IMR-90 (cell line): ENCODE measurements around the gene KCNQ5. TPM values are rescaled to one million over a fixed set of nuclear protein-coding genes. Genes with fewer than 3 reads are reported as not detected.

Experiments used
- ATAC-seq: fragments of 200-7000 bp; cut with Tn5 transposase; 2 replicates; pipeline ENCODE4 v1.9.1; 2020; ENCODE audit warnings: low read depth, mild to moderate bottlenecking, moderate library complexity
- BruUV-seq: library from RNA; stranded (reverse); fragments of 400-500 nt; replicated peaks from 2 replicates; lab custom pipeline; 2021; lab: Mats Ljungman, UMichigan
- CTCF ChIA-PET: fragments of 300-600 bp; formaldehyde crosslinking; extraction: SDS; loops from one replicate; lab custom pipeline; 2021; ENCODE audit warnings: antibody characterized with exemption; lab: Yijun Ruan, JAX
- POLR2A ChIA-PET: fragments of 300-600 bp; sonication (Branson Sonifier 250); formaldehyde crosslinking; loops from one replicate; lab custom pipeline; 2022; ENCODE audit warnings: antibody characterized with exemption; ENCODE audit not compliant: unreplicated experiment; lab: Charles Lee
- DNase-seq: peaks from one replicate; pipeline ENCODE4 v3.0.0; 2013
- H2AFZ ChIP-seq: replicated peaks from 2 replicates; pipeline ENCODE3; 2013; ENCODE audit warnings: low read length, mild to moderate bottlenecking; ENCODE audit not compliant: poor library complexity
- H2AK5ac ChIP-seq: 2 replicates; pipeline ENCODE4 v1.6.1; 2013; ENCODE audit warnings: low read depth, low read length, inconsistent platforms
- H2AK9ac ChIP-seq: replicated peaks from 2 replicates; pipeline ENCODE3; 2013; ENCODE audit warnings: mild to moderate bottlenecking, low read depth, low read length, moderate library complexity; ENCODE audit not compliant: poor library complexity
- H2BK120ac ChIP-seq: 2 replicates; pipeline ENCODE4 v1.6.1; 2013; ENCODE audit warnings: low read depth, low read length, inconsistent platforms
- H2BK15ac ChIP-seq: 3 replicates; pipeline ENCODE4 v1.6.1; 2013; ENCODE audit warnings: low read depth, low read length, inconsistent platforms
- H2BK20ac ChIP-seq: 2 replicates; pipeline ENCODE4 v1.6.1; 2013; ENCODE audit warnings: low read depth, mild to moderate bottlenecking, inconsistent platforms, low read length, moderate library complexity
- H2BK5ac ChIP-seq: 2 replicates; pipeline ENCODE4 v1.6.1; 2013; ENCODE audit warnings: mild to moderate bottlenecking, low read depth, low read length, inconsistent platforms; ENCODE audit not compliant: poor library complexity, severe bottlenecking
- H3K14ac ChIP-seq: replicated peaks from 2 replicates; pipeline ENCODE4 v1.6.1; 2013; ENCODE audit warnings: low read depth, low read length, inconsistent platforms
- H3K18ac ChIP-seq: 2 replicates; pipeline ENCODE4 v1.6.1; 2013; ENCODE audit warnings: low read depth, low read length, control low read depth
- H3K23ac ChIP-seq: 2 replicates; pipeline ENCODE4 v1.6.1; 2013; ENCODE audit warnings: low read depth, low read length, inconsistent platforms
- H3K27ac ChIP-seq: 2 replicates; pipeline ENCODE4 v1.5.1; 2013; ENCODE audit warnings: mild to moderate bottlenecking, control low read depth, low read length; ENCODE audit not compliant: insufficient read depth
- H3K27me3 ChIP-seq: 2 replicates; pipeline ENCODE4 v1.6.1; 2013; ENCODE audit warnings: low read length; ENCODE audit not compliant: control insufficient read depth, insufficient read depth
- H3K36me3 ChIP-seq: 2 replicates; pipeline ENCODE4 v1.6.1; 2013; ENCODE audit warnings: low read length, mixed read lengths; ENCODE audit not compliant: control insufficient read depth, insufficient read depth
- H3K4ac ChIP-seq: 2 replicates; pipeline ENCODE4 v1.6.1; 2013; ENCODE audit warnings: low read depth, low read length, inconsistent platforms
- H3K4me1 ChIP-seq: 2 replicates; pipeline ENCODE4 v1.6.1; 2013; ENCODE audit warnings: low read length, mixed read lengths; ENCODE audit not compliant: control insufficient read depth, insufficient read depth
- H3K4me2 ChIP-seq: 2 replicates; pipeline ENCODE4 v1.6.1; 2013; ENCODE audit warnings: low read depth, mild to moderate bottlenecking, control low read depth, low read length, moderate library complexity
- H3K4me3 ChIP-seq: 2 replicates; pipeline ENCODE4 v1.5.1; 2013; ENCODE audit warnings: low read depth, mild to moderate bottlenecking, control low read depth, low read length, moderate library complexity; ENCODE audit not compliant: insufficient read depth
- H3K56ac ChIP-seq: 2 replicates; pipeline ENCODE4 v1.6.1; 2013; ENCODE audit warnings: low read length, inconsistent platforms; ENCODE audit not compliant: insufficient read depth; ENCODE audit errors: extremely low read depth
- H3K79me1 ChIP-seq, 2 experiments: 2 replicates each; pipeline ENCODE4 v1.6.1; 2013; ENCODE audit warnings: low read length in 2 of 2, inconsistent platforms in 1 of 2, low read depth in 1 of 2
- H3K9ac ChIP-seq: 2 replicates; pipeline ENCODE4 v1.6.1; 2013; ENCODE audit warnings: low read depth, low read length, control low read depth
- H3K9me1 ChIP-seq: 2 replicates; pipeline ENCODE4 v1.6.1; 2013; ENCODE audit warnings: low read length, inconsistent platforms; ENCODE audit not compliant: insufficient read depth
- H3K9me3 ChIP-seq: 2 replicates; pipeline ENCODE4 v1.6.1; 2013; ENCODE audit warnings: low read length; ENCODE audit not compliant: control insufficient read depth, insufficient read depth
- H4K20me1 ChIP-seq: 2 replicates; pipeline ENCODE4 v1.6.1; 2013; ENCODE audit warnings: low read length, inconsistent platforms; ENCODE audit not compliant: insufficient read depth
- H4K5ac ChIP-seq: 2 replicates; pipeline ENCODE4 v1.6.1; 2013; ENCODE audit warnings: mild to moderate bottlenecking, low read depth, low read length, control low read depth
- H4K8ac ChIP-seq, 2 experiments: 2 replicates each; pipeline ENCODE4 v1.6.1; 2013; ENCODE audit warnings: low read depth in 2 of 2, low read length in 2 of 2, control low read depth in 1 of 2, inconsistent platforms in 1 of 2
- H4K91ac ChIP-seq: 2 replicates; pipeline ENCODE4 v1.6.1; 2013; ENCODE audit warnings: low read depth, low read length, inconsistent platforms; ENCODE audit not compliant: insufficient read depth
- BHLHE40 ChIP-seq: fragments of 150-350 bp; IDR thresholded peaks from 2 replicates; pipeline ENCODE4 v1.6.1; 2016; ENCODE audit warnings: mild to moderate bottlenecking, low read depth, low read length
- CEBPB ChIP-seq: IDR thresholded peaks from 2 replicates; pipeline ENCODE4 v1.6.1; 2012; ENCODE audit warnings: low read depth, low read length, improper control_type of control experiment
- CHD1 ChIP-seq: IDR thresholded peaks from 2 replicates; pipeline ENCODE4 v1.6.1; 2012; ENCODE audit warnings: low read depth, low read length, improper control_type of control experiment
- FOS ChIP-seq: fragments of 150-350 bp; IDR thresholded peaks from 2 replicates; pipeline ENCODE4 v1.6.1; 2016; ENCODE audit warnings: low read depth, low read length
- MAFK ChIP-seq: IDR thresholded peaks from 2 replicates; pipeline ENCODE4 v1.6.1; 2012; ENCODE audit warnings: low read depth, low read length, improper control_type of control experiment
- MAZ ChIP-seq: IDR thresholded peaks from 2 replicates; pipeline ENCODE4 v1.6.1; 2012; ENCODE audit warnings: low read depth, mild to moderate bottlenecking, low read length, improper control_type of control experiment, moderate library complexity, borderline replicate concordance
- MXI1 ChIP-seq: IDR thresholded peaks from 2 replicates; pipeline ENCODE4 v1.6.1; 2012; ENCODE audit warnings: low read depth, mild to moderate bottlenecking, low read length, moderate library complexity, borderline replicate concordance
- NFE2L2 ChIP-seq: fragments of 150-350 bp; IDR thresholded peaks from 2 replicates; pipeline ENCODE4 v1.6.1; 2016; ENCODE audit warnings: low read depth, mild to moderate bottlenecking, low read length
- POLR2A ChIP-seq: IDR thresholded peaks from 2 replicates; pipeline ENCODE4 v1.6.1; 2012; ENCODE audit warnings: mild to moderate bottlenecking, low read depth, low read length
- RAD21 ChIP-seq: IDR thresholded peaks from 2 replicates; pipeline ENCODE4 v1.6.1; 2012; ENCODE audit warnings: low read length, improper control_type of control experiment
- RCOR1 ChIP-seq: IDR thresholded peaks from 2 replicates; pipeline ENCODE4 v1.6.1; 2012; ENCODE audit warnings: mild to moderate bottlenecking, low read length, improper control_type of control experiment; ENCODE audit not compliant: insufficient replicate concordance
- RFX5 ChIP-seq: IDR thresholded peaks from 2 replicates; pipeline ENCODE4 v1.8.0; 2012; ENCODE audit warnings: low read depth, mild to moderate bottlenecking, low read length, moderate library complexity
- SMC3 ChIP-seq: fragments of 150-350 bp; IDR thresholded peaks from 2 replicates; pipeline ENCODE4 v1.6.1; 2016; ENCODE audit warnings: low read depth, mild to moderate bottlenecking, antibody characterized with exemption, low read length, moderate library complexity
- WGBS, 2 experiments: methylation state at CpG; one replicate each; pipeline versions ENCODE4 v1.1.5 to v1.1.7; 2013; ENCODE audit warnings: missing lambda C conversion rate in 2 of 2; ENCODE audit not compliant: insufficient read length in 1 of 2; ENCODE audit errors: extremely low coverage in 2 of 2; 5-methylcytosine and 5-hydroxymethylcytosine counted together
- dilution Hi-C: fragments of 300-500 bp; cut with HindIII; formaldehyde crosslinking; loops from one replicate; pipeline ENCODE4 v1.14.3; 2018; ENCODE audit warnings: low sequenced_read_pairs; ENCODE audit not compliant: unreplicated experiment
- in situ Hi-C: fragments of 300-500 bp; cut with MboI; formaldehyde crosslinking; loops from 3 replicates; pipeline ENCODE4 v1.14.3; 2019; ENCODE audit warnings: low sequenced_read_pairs, inconsistent platforms, mixed read lengths
- intact Hi-C: fragments of 100-400 bp; cut with micrococcal nuclease; formaldehyde crosslinking; loops from 2 replicates; pipeline ENCODE4 v1.10.0; 2022
- polyA plus RNA-seq, 3 experiments: library from polyadenylated mRNA; depleted of rRNA; stranded (reverse); fragments of >200 nt; gene quantifications; 2 replicates each; pipeline ENCODE4 v1.2.3, GENCODE V29; 2012; ENCODE audit warnings: low replicate concordance in 1 of 3
- total RNA-seq: library from RNA; depleted of rRNA; stranded (reverse); fragments of >200 nt; gene quantifications from 2 replicates; pipeline ENCODE4 v1.2.3, GENCODE V29; 2012
- TF ChIP-seq, protein P1 (sequence below): fragments of 150-350 bp; IDR thresholded peaks from 2 replicates; pipeline ENCODE4 v1.6.1; 2017; ENCODE audit warnings: mild to moderate bottlenecking, antibody characterized with exemption, low read length, low read depth
- TF ChIP-seq, protein P2 (sequence below): conservative IDR thresholded peaks from 2 replicates; pipeline ENCODE4 v1.5.1; 2012; ENCODE audit warnings: mild to moderate bottlenecking, low read depth, low read length, improper control_type of control experiment
- TF ChIP-seq, protein P3 (sequence below): fragments of 150-350 bp; IDR thresholded peaks from 2 replicates; pipeline ENCODE4 v1.6.1; 2016; ENCODE audit warnings: low read depth, mild to moderate bottlenecking, low read length, moderate library complexity, borderline replicate concordance

Gene KCNQ5
- total and polyA plus RNA-seq, 2 of the 4 experiments (the other 2 are of a cell fraction): 0.75 to 1.3 TPM

DNA sequence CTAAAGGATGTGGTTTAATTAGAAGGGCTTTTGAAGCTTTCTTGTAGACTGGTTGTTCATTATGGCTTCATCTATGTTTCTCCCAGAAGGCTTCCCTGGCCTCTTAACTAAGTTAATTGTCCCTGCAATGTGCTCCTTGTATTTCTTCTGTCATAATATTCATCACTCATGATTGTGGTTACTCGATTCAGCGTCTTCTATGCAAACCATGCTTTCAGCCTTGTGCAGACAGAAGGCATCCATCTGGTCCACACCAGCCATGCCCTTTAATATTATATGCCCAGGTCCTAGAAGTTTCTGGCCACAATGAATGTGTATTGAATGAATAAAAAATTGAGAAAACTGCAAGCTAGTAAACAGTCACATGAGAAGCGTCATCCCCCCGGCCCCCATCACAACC is 440.3 kb downstream of the KCNQ5 start:
- Histone ChIP-seq H2AFZ (no peak overlapping the region), H3K27me3 (no peaks in the 10 kb centered on the region), H3K4me2 (no peak overlapping the region), H3K9me1 (no peaks in the 10 kb centered on the region), H4K20me1 (no peaks in the 10 kb centered on the region), H2BK5ac (no peak overlapping the region), H3K18ac (no peak overlapping the region), H2AK5ac (no peak overlapping the region), H3K79me1 (no peaks in the 10 kb centered on the region), H3K4me1 (no peaks in the 10 kb centered on the region), H3K23ac (no peak overlapping the region), H3K36me3 (no peaks in the 10 kb centered on the region), H3K56ac (no peak overlapping the region), H3K9me3 (no peaks in the 10 kb centered on the region), H4K8ac (no peak overlapping the region), H3K27ac (no peak overlapping the region), H2BK120ac (no peak overlapping the region), H2BK20ac (no peak overlapping the region), H2BK15ac (no peak overlapping the region), H2AK9ac (no peak overlapping the region), H4K5ac (no peak overlapping the region), H3K14ac (no peak overlapping the region), H4K91ac (no peak overlapping the region), H3K9ac (no peak overlapping the region), H3K4ac (no peak overlapping the region), H3K4me3 (no peak overlapping the region)
- no TSS peak for BruUV-seq
- POLR2A ChIA-PET: no interaction called here
- intact Hi-C loops (no loop called here), dilution Hi-C loops (no loop called here), in situ Hi-C loops (no loop called here)
- ATAC-seq: no peak
- TF ChIP-seq SMC3 (no peak), MAFK (no peak), FOS (no peak), NFE2L2 (no peak), CHD1 (no peak), RFX5 (no peak), RAD21 (no peak), CEBPB (no peak), MAZ (no peak), BHLHE40 (no peak), RCOR1 (no peak), MXI1 (no peak), POLR2A (no peak)
- TF ChIP-seq, protein P1, sequence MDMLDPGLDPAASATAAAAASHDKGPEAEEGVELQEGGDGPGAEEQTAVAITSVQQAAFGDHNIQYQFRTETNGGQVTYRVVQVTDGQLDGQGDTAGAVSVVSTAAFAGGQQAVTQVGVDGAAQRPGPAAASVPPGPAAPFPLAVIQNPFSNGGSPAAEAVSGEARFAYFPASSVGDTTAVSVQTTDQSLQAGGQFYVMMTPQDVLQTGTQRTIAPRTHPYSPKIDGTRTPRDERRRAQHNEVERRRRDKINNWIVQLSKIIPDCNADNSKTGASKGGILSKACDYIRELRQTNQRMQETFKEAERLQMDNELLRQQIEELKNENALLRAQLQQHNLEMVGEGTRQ: no peak
- TF ChIP-seq, protein P2, sequence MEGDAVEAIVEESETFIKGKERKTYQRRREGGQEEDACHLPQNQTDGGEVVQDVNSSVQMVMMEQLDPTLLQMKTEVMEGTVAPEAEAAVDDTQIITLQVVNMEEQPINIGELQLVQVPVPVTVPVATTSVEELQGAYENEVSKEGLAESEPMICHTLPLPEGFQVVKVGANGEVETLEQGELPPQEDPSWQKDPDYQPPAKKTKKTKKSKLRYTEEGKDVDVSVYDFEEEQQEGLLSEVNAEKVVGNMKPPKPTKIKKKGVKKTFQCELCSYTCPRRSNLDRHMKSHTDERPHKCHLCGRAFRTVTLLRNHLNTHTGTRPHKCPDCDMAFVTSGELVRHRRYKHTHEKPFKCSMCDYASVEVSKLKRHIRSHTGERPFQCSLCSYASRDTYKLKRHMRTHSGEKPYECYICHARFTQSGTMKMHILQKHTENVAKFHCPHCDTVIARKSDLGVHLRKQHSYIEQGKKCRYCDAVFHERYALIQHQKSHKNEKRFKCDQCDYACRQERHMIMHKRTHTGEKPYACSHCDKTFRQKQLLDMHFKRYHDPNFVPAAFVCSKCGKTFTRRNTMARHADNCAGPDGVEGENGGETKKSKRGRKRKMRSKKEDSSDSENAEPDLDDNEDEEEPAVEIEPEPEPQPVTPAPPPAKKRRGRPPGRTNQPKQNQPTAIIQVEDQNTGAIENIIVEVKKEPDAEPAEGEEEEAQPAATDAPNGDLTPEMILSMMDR: no peak
- TF ChIP-seq, protein P3, sequence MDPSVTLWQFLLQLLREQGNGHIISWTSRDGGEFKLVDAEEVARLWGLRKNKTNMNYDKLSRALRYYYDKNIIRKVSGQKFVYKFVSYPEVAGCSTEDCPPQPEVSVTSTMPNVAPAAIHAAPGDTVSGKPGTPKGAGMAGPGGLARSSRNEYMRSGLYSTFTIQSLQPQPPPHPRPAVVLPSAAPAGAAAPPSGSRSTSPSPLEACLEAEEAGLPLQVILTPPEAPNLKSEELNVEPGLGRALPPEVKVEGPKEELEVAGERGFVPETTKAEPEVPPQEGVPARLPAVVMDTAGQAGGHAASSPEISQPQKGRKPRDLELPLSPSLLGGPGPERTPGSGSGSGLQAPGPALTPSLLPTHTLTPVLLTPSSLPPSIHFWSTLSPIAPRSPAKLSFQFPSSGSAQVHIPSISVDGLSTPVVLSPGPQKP: no peak
- CTCF ChIA-PET: no interaction called here
- no peak for DNase-seq
- WGBS, 2 experiments: no CpG with 5 or more reads among the region's 4 CpGs
